Lower leg skin (tissue), 3 donors: Measurements from ENCODE around the gene KRTAP2-1.

Experiments
- POLR2A ChIP-seq, 2 donors: fragments of 450-650 bp; IDR thresholded peaks; one replicate each; pipeline ENCODE4 v1.6.1; 2016 to 2017; ENCODE audit warnings: antibody characterized with exemption in 2 of 2, mild to moderate bottlenecking in 1 of 2, moderate library complexity in 1 of 2
- TF ChIP-seq, protein P1 (sequence below), 3 donors: fragments of 450-650 bp; IDR thresholded peaks; one replicate each; pipeline ENCODE4 v1.5.1; 2016; ENCODE audit warnings: antibody characterized with exemption in 3 of 3, mild to moderate bottlenecking in 3 of 3, moderate library complexity in 2 of 3

DNA sequence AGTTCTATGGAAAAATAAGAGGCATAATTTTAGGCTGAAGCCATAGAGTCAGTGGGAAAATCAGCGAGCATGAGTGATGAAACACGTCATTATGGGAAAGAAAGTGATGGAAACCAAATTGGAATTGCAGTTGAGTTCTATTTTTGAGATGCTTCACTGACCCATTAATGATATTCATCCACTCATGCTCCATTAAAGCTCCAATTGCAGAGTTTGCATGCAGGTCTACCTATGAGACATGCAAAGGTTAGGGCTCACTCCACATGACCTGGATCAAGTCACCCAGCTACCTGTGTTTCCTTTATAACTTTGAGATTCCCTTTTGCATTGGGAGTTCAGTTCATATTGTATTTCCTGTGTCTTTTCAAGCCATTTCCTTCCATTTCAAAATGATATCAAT is 26.6 kb upstream of the KRTAP2-1 start:
- TF ChIP-seq, protein P1, sequence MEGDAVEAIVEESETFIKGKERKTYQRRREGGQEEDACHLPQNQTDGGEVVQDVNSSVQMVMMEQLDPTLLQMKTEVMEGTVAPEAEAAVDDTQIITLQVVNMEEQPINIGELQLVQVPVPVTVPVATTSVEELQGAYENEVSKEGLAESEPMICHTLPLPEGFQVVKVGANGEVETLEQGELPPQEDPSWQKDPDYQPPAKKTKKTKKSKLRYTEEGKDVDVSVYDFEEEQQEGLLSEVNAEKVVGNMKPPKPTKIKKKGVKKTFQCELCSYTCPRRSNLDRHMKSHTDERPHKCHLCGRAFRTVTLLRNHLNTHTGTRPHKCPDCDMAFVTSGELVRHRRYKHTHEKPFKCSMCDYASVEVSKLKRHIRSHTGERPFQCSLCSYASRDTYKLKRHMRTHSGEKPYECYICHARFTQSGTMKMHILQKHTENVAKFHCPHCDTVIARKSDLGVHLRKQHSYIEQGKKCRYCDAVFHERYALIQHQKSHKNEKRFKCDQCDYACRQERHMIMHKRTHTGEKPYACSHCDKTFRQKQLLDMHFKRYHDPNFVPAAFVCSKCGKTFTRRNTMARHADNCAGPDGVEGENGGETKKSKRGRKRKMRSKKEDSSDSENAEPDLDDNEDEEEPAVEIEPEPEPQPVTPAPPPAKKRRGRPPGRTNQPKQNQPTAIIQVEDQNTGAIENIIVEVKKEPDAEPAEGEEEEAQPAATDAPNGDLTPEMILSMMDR (IDR thresholded peaks at IDR 0.05) = no peak
- TF ChIP-seq POLR2A (IDR thresholded peaks at IDR 0.05) = no peak
